ENCODE data around the gene UBE2U. TPM values are rescaled to one million over a fixed set of nuclear protein-coding genes. Genes with fewer than 3 reads are reported as not detected.

The UBE2U gene
- total and polyA plus RNA-seq, 2 of the 8 experiments (the other 6 are each of a cell fraction or from before 2014, with no cell fraction given): not detected

DNA sequence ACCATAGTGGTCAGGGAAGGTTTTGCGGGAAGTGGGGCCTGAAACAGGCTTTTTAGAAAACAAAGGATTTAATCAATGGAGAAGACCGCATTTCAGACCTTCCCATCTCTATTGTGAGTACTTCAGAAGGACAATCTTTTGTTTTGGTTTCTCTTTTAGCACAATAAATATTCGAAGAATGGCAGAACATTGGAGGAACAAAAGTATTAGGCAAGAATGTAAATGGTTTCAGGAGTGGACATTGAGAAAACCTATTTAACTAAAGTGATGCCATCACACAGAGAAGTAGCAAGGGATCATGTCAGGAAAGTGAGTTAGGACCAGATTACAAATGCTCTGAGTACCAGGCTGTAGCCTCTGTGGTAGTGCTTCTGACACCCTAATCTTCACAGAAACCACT lies 26.8 kb upstream of the UBE2U start:
- H3K36me3 ChIP-seq (ENCODE audit: control insufficient read depth in 2 of 4, insufficient read depth in 4 of 4, low read length in 3 of 4): peaks cover 5 to 25% (median 18%) of the 10 kb centered on the region in 4 experiments; a peak in 7 of 8 replicates
- no peak overlapping the region for H2BK12ac ChIP-seq (ENCODE audit: low read depth, low read length)
- H3K4me3 ChIP-seq (ENCODE audit: extremely low read depth in 1 of 4, insufficient read depth in 2 of 4, low read depth in 3 of 4, low read length in 4 of 4): no peak overlapping the region
- H4K8ac ChIP-seq (ENCODE audit: extremely low read depth, insufficient read depth, low read length): no peak overlapping the region
- FAIRE-seq (no peak), DNase-seq (ENCODE audit: low read depth in 1 of 2, low spot score in 2 of 2) (no peak)
- H3K56ac ChIP-seq (replicated peaks; ENCODE audit: insufficient read length, low read depth, low read length): no peak overlapping the region
- H3K27ac ChIP-seq (ENCODE audit: low read depth, low read length): 0 out of 2 replicates have a peak overlapping the region, but pooled peaks have one; percentile 33
- no peaks in the 10 kb centered on the region for H4K20me1 ChIP-seq (replicated peaks in 1 of 2; ENCODE audit: control insufficient read depth in 1 of 2, insufficient read depth in 2 of 2, low read length in 2 of 2)
- H2BK5ac ChIP-seq (ENCODE audit: low read depth, low read length): no peak overlapping the region
- TF ChIP-seq GABPA (IDR thresholded peaks at IDR 0.05; ENCODE audit: borderline replicate concordance, insufficient read depth, low read length) (no peak), RAD21 (IDR thresholded peaks at IDR 0.05 in 1 of 2, conservative IDR thresholded peaks at IDR 0.05 in 1 of 2; ENCODE audit: low read depth in 2 of 2, low read length in 2 of 2) (no peak), BCL11A (IDR thresholded peaks at IDR 0.05; ENCODE audit: low read depth in 2 of 2, low read length in 2 of 2) (no peak), SP1 (IDR thresholded peaks at IDR 0.05; ENCODE audit: low read depth, low read length) (no peak), POLR2AphosphoS5 (IDR thresholded peaks at IDR 0.05; ENCODE audit: low read depth, low read length) (no peak), KDM4A (IDR thresholded peaks at IDR 0.05; ENCODE audit: low read depth, low read length, severe bottlenecking) (no peak), CEBPB (IDR thresholded peaks at IDR 0.05; ENCODE audit: low read depth, low read length) (no peak), SUZ12 (IDR thresholded peaks at IDR 0.05; ENCODE audit: low read length) (no peak), SIX5 (IDR thresholded peaks at IDR 0.05; ENCODE audit: low read depth, low read length) (no peak), CTBP2 (IDR thresholded peaks at IDR 0.05; ENCODE audit: borderline replicate concordance, insufficient read depth, insufficient read length, low read length) (no peak), HDAC2 (IDR thresholded peaks at IDR 0.05; ENCODE audit: borderline replicate concordance in 1 of 2, low read depth in 2 of 2, low read length in 2 of 2) (no peak)
- TF ChIP-seq, protein P1, sequence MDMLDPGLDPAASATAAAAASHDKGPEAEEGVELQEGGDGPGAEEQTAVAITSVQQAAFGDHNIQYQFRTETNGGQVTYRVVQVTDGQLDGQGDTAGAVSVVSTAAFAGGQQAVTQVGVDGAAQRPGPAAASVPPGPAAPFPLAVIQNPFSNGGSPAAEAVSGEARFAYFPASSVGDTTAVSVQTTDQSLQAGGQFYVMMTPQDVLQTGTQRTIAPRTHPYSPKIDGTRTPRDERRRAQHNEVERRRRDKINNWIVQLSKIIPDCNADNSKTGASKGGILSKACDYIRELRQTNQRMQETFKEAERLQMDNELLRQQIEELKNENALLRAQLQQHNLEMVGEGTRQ (IDR thresholded peaks at IDR 0.05; ENCODE audit: low read length): no peak
- no peak overlapping the region for H2AK5ac ChIP-seq (ENCODE audit: low read depth, low read length)
- CTCF ChIA-PET (ENCODE audit: partially characterized antibody): interaction anchor here (1.0 kb wide), 1 partner anchor 52 kb away, joined by 3 read pairs; no protein-coding TSS in a partner anchor
- H4K5ac ChIP-seq (ENCODE audit: insufficient read length, low read depth, low read length): no peak overlapping the region
- no peak overlapping the region for H3K14ac ChIP-seq (ENCODE audit: insufficient read length)
- H3K27me3 ChIP-seq (replicated peaks in 1 of 4; ENCODE audit: control insufficient read depth in 3 of 4, extremely low read depth in 1 of 4, insufficient read depth in 3 of 4, low read length in 3 of 4): no peaks in the 10 kb centered on the region
- no peak overlapping the region for H4K91ac ChIP-seq (replicated peaks; ENCODE audit: insufficient read length, low read length)
- H3K23me2 ChIP-seq (ENCODE audit: low read depth, low read length): no peaks in the 10 kb centered on the region
- H3K23ac ChIP-seq (ENCODE audit: insufficient read length): no peak overlapping the region
- H2BK120ac ChIP-seq (replicated peaks; ENCODE audit: low read depth, low read length): no peak overlapping the region
- H3K4ac ChIP-seq (replicated peaks; ENCODE audit: insufficient read length, low read depth, low read length): no peak overlapping the region
- no peaks in the 10 kb centered on the region for H3K79me2 ChIP-seq (ENCODE audit: control insufficient read depth in 1 of 2, insufficient read depth in 2 of 2, low read length in 2 of 2)
- no peaks in the 10 kb centered on the region for H3K79me1 ChIP-seq (ENCODE audit: low read depth, low read length)
- H3K9me3 ChIP-seq (ENCODE audit: insufficient read depth in 2 of 2, low read depth in 1 of 2, low read length in 1 of 2): no peaks in the 10 kb centered on the region
- no peak overlapping the region for H3K9ac ChIP-seq (replicated peaks in 1 of 4; ENCODE audit: extremely low read depth in 1 of 4, low read depth in 3 of 4, low read length in 3 of 4)
- POLR2A ChIA-PET (ENCODE audit: partially characterized antibody): no interaction called here
- H3K4me2 ChIP-seq (ENCODE audit: insufficient read depth in 1 of 2, low read depth in 2 of 2, low read length in 2 of 2): no peak overlapping the region
- H2BK15ac ChIP-seq (ENCODE audit: low read length): no peak overlapping the region
- no peak overlapping the region for H3K18ac ChIP-seq (ENCODE audit: extremely low read depth, low read length)
- H3K4me1 ChIP-seq (replicated peaks in 1 of 4; ENCODE audit: control insufficient read depth in 3 of 4, insufficient read depth in 4 of 4, low read length in 3 of 4): peaks cover 0 to 3% (median 0%) of the 10 kb centered on the region in 4 experiments; a peak in 1 of 7 replicates
- H2BK20ac ChIP-seq (ENCODE audit: low read length): no peak overlapping the region
- WGBS, 2 experiments (ENCODE audit: extremely low coverage in 1 of 2, insufficient coverage in 1 of 2, insufficient read length in 1 of 2, insufficient replicate concordance in 2 of 2, low coverage in 1 of 2, low lambda C conversion rate in 2 of 2, missing lambda C conversion rate in 1 of 2): 90% methylated on average over 3 of the region's 3 CpGs; no CpG with 5 or more reads in 1 of the 2 experiments
- H2AFZ ChIP-seq (ENCODE audit: low read length): no peak overlapping the region
